ENCODE measurements around the gene AKNA.
"Not testable (repeated sequence)": the region's sequence is repeated elsewhere in the genome, so short reads cannot be mapped to it uniquely, and the experiment has no call there.

The AKNA gene

DNA sequence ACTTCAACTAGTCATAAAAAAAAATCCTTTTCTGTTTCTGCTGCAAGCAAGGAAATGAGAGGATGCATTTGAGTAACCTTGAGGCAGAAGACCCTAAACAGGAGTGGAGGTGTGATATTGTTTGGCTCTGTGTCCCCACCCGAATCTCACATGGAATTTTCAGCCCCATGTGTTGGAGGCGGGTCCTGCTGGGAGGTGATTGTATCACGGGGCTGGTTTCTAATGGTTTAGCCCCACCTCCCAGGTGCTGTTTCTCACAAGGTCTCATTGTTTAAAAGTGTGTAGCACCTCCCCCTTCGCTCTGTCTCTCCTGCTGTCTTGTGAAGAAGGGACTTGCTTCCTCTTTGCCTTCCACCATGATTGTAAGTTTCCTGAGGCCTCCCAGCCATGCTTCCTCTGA lies 54.1 kb downstream of the AKNA start:
- H3K9ac ChIP-seq (ENCODE audit: low read depth in 1 of 2, low read length in 2 of 2); H3K4me1 ChIP-seq (ENCODE audit: control insufficient read depth in 2 of 2, insufficient read depth in 2 of 2, low read length in 2 of 2); H3K9me3 ChIP-seq (ENCODE audit: control insufficient read depth in 2 of 2, low read length in 2 of 2); H3K4me3 ChIP-seq (ENCODE audit: low read length in 2 of 2); H3K27me3 ChIP-seq (ENCODE audit: control insufficient read depth in 2 of 2, insufficient read depth in 2 of 2, low read length in 2 of 2); H3K27ac ChIP-seq (ENCODE audit: low read depth in 2 of 2, low read length in 2 of 2): not testable (repeated sequence)
- peaks cover 26 to 34% of the 10 kb centered on the region in 2 donors for H3K36me3 ChIP-seq (ENCODE audit: control insufficient read depth in 2 of 2, insufficient read depth in 2 of 2, low read length in 2 of 2)

DNA sequence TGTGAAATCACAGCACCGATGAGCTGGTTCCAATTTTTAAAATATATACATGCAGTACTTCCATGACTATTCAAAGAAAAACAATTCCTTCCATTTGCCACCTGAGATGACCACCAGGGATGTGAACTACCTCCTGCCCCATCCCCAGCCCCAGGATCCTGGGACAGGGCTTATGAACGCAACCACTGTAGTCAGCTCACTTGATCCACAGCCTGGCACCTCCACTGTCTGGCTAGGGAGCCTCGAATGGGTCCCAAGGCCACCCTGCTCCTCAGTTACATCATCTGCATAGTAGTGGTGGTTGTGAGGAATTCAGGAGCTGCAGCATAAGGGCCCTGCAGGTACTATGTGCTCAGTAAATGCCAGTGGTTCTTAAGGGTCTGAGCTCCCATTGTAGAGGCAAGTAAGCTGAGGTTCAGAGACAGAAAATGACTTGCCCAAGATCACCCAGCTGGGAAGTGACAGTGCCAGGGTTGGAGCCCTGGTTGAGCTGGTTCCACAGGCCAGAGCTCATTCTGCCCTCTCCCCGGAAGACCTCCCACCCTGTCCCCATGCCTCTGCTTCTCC lies 55.2 kb downstream of the AKNA start:
- H3K36me3 ChIP-seq (ENCODE audit: control insufficient read depth in 2 of 2, insufficient read depth in 2 of 2, low read length in 2 of 2), result peaks cover 15 to 24% of the 10 kb centered on the region in 2 donors
- H3K4me1 ChIP-seq (ENCODE audit: control insufficient read depth in 2 of 2, insufficient read depth in 2 of 2, low read length in 2 of 2); H3K27ac ChIP-seq (ENCODE audit: low read depth in 2 of 2, low read length in 2 of 2); H3K27me3 ChIP-seq (ENCODE audit: control insufficient read depth in 2 of 2, insufficient read depth in 2 of 2, low read length in 2 of 2); H3K9ac ChIP-seq (ENCODE audit: low read depth in 1 of 2, low read length in 2 of 2); H3K9me3 ChIP-seq (ENCODE audit: control insufficient read depth in 2 of 2, low read length in 2 of 2); H3K4me3 ChIP-seq (ENCODE audit: low read length in 2 of 2): not testable (repeated sequence)

DNA sequence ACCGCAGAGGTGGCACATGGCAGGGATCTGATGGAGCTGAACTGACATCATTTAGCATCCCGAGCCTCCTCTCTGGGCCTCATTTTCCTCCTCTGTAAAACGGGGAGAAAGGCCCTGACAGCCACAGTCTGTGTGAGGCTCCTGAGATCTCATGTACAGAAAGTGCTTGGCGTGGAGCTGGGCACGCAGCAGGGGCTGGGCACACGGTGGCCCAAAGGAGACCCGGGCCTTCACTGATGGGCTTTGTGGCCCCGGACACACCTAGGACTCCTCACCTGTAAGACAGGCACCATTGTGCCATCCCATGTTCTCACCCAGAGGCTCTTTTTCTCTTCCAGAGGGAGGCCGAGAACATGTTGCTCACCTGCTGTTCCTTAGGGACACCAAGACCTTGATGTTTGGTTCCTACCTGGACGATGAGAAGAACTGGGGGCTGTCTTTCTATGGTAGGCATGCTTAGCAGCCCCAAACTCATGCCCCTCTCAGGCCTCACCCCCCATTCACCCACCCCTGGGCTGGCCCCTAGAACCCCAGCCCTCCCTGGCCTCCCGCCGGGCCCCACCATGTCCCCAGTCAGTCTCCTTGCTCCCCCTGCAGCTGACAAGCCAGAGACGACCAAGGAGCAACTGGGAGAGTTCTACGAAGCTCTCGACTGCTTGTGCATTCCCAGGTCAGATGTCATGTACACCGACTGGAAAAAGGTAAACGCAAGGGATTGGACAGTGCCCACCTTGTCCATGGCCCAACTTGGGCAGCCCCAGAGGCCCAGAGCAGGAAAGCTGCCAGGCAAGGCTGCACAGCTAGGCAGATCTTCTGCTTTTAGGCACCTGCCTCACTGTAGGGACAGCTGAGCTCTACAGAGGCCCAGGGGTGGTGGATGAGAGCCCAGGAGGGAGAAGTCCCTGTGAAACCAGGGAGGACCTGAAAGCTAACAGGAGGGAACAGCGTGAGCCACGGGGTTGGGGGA lies 56.3 kb downstream of the AKNA start:
- H3K9me3 ChIP-seq (ENCODE audit: control insufficient read depth in 2 of 2, low read length in 2 of 2); H3K4me3 ChIP-seq (ENCODE audit: low read length in 2 of 2); H3K27me3 ChIP-seq (ENCODE audit: control insufficient read depth in 2 of 2, insufficient read depth in 2 of 2, low read length in 2 of 2); H3K27ac ChIP-seq (ENCODE audit: low read depth in 2 of 2, low read length in 2 of 2); H3K9ac ChIP-seq (ENCODE audit: low read depth in 1 of 2, low read length in 2 of 2); H3K4me1 ChIP-seq (ENCODE audit: control insufficient read depth in 2 of 2, insufficient read depth in 2 of 2, low read length in 2 of 2): not testable (repeated sequence)
- peaks cover 6 to 15% of the 10 kb centered on the region in 2 donors for H3K36me3 ChIP-seq (ENCODE audit: control insufficient read depth in 2 of 2, insufficient read depth in 2 of 2, low read length in 2 of 2)

DNA sequence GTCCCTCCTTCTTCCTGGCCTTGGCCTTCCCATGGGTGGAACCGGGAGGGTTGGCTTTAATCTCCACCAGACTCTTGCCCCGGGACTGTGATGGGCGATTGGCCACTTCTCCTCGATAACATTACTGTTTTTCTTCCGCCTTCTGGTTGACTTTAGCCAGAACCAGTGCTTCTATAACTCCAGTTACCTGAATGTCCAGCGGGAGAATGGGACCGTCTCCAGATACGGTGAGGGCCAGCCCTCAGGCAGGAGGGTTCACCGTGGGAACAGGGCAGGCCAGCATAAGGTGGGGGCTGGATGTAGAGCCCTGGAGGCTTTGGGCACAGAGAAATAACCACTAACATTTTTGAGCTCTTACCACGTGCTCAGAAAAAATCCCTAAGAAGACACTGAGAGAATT lies 57.1 kb downstream of the AKNA start:
- Histone ChIP-seq H3K27ac (ENCODE audit: low read depth in 2 of 2, low read length in 2 of 2) (no peak overlapping the region), H3K36me3 (ENCODE audit: control insufficient read depth in 2 of 2, insufficient read depth in 2 of 2, low read length in 2 of 2) (peaks cover 0 to 7% of the 10 kb centered on the region in 2 donors), H3K9ac (ENCODE audit: low read depth in 1 of 2, low read length in 2 of 2) (no peak overlapping the region), H3K27me3 (ENCODE audit: control insufficient read depth in 2 of 2, insufficient read depth in 2 of 2, low read length in 2 of 2) (no peaks in the 10 kb centered on the region), H3K9me3 (ENCODE audit: control insufficient read depth in 2 of 2, low read length in 2 of 2) (no peaks in the 10 kb centered on the region), H3K4me1 (ENCODE audit: control insufficient read depth in 2 of 2, insufficient read depth in 2 of 2, low read length in 2 of 2) (peaks cover 0 to 4% of the 10 kb centered on the region in 2 donors), H3K4me3 (ENCODE audit: low read length in 2 of 2) (no peak overlapping the region)

DNA sequence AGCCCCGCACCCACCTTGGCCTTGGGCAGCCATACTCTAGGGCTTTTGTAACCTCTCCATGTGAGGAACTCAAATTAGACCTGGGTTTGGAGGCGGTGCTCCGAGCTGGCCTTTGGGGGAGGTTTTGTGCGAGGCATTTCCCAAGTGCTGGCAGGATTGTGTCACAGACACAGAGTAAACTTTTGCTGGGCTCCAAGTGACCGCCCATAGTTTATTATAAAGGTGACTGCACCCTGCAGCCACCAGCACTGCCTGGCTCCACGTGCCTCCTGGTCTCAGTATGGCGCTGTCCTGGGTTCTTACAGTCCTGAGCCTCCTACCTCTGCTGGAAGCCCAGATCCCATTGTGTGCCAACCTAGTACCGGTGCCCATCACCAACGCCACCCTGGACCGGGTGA lies 58.2 kb downstream of the AKNA start, which contains the start of gene ORM2:
TSS of gene ORM2 (plus strand) at position 245 of the 398 bp plus-strand sequence. CDS start at position 281, 36 bp downstream.
- H3K36me3 ChIP-seq (ENCODE audit: control insufficient read depth in 2 of 2, insufficient read depth in 2 of 2, low read length in 2 of 2); H3K4me1 ChIP-seq (ENCODE audit: control insufficient read depth in 2 of 2, insufficient read depth in 2 of 2, low read length in 2 of 2); H3K9me3 ChIP-seq (ENCODE audit: control insufficient read depth in 2 of 2, low read length in 2 of 2); H3K4me3 ChIP-seq (ENCODE audit: low read length in 2 of 2); H3K27ac ChIP-seq (ENCODE audit: low read depth in 2 of 2, low read length in 2 of 2); H3K9ac ChIP-seq (ENCODE audit: low read depth in 1 of 2, low read length in 2 of 2); H3K27me3 ChIP-seq (ENCODE audit: control insufficient read depth in 2 of 2, insufficient read depth in 2 of 2, low read length in 2 of 2): not testable (repeated sequence)

DNA sequence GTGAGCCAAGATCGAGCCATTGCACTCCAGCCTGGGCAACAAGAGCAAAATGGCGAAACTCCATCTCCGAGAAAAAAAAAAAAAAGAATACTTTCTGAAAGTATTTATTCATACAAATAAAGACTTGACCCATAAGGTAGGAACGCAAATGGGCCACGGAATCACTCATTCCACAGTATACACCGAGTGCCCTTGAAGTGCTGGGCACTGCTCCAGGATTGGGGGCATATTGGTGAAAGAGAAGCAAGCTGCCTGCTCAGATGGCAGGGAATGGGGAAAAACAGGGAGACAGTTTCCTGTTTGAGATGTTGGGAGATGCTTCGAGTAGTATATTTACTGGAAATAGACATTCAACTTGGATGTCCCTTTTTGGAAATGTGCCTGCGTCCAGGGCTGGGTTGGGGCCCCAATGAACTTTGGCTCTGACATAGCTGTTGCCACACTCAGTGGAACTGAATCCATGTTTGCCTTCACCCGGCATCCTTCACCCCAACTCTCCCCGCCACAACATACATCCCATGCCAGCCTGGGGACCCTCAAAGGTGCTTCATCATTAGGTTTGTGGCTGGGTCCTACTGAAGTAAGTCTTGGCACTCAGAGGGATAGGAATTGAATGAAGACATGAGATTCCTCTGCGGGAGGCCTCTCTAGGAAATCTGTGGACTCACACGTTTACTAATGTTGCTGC lies 58.7 kb downstream of the AKNA start:
- H3K4me1 ChIP-seq (ENCODE audit: control insufficient read depth in 2 of 2, insufficient read depth in 2 of 2, low read length in 2 of 2); H3K36me3 ChIP-seq (ENCODE audit: control insufficient read depth in 2 of 2, insufficient read depth in 2 of 2, low read length in 2 of 2); H3K9me3 ChIP-seq (ENCODE audit: control insufficient read depth in 2 of 2, low read length in 2 of 2): not testable (repeated sequence)

DNA sequence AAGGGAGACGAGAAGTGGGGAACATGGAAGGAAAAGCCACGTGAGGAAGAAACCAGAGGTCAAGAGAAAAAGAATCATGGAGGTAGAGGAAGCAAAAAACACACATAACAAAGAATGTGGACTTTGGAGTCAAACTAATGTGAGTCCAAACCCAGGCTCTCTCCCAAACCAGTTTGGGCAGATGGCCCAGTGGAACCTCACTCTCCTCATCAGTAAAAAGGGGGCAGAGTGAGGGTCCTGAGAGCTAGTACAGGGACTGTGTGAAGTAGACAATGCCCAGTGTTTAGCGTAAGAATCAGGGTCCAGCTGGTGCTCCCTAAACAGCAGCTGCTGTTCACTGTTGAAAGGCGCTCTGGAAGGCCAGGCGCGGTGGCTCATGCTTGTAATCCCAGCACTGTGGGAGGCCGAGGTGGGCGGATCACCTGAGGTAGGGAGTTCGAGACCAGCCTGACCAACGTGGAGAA lies 59.4 kb downstream of the AKNA start:
- not testable (repeated sequence) for H3K9ac ChIP-seq (ENCODE audit: low read depth in 1 of 2, low read length in 2 of 2); H3K27ac ChIP-seq (ENCODE audit: low read depth in 2 of 2, low read length in 2 of 2); H3K4me3 ChIP-seq (ENCODE audit: low read length in 2 of 2); H3K27me3 ChIP-seq (ENCODE audit: control insufficient read depth in 2 of 2, insufficient read depth in 2 of 2, low read length in 2 of 2); H3K9me3 ChIP-seq (ENCODE audit: control insufficient read depth in 2 of 2, low read length in 2 of 2); H3K36me3 ChIP-seq (ENCODE audit: control insufficient read depth in 2 of 2, insufficient read depth in 2 of 2, low read length in 2 of 2); H3K4me1 ChIP-seq (ENCODE audit: control insufficient read depth in 2 of 2, insufficient read depth in 2 of 2, low read length in 2 of 2)

More for the DNA sequence above, 58.7 kb downstream of the AKNA start:
- not testable (repeated sequence) for H3K27ac ChIP-seq (ENCODE audit: low read depth in 2 of 2, low read length in 2 of 2); H3K27me3 ChIP-seq (ENCODE audit: control insufficient read depth in 2 of 2, insufficient read depth in 2 of 2, low read length in 2 of 2); H3K4me3 ChIP-seq (ENCODE audit: low read length in 2 of 2); H3K9ac ChIP-seq (ENCODE audit: low read depth in 1 of 2, low read length in 2 of 2)

DNA sequence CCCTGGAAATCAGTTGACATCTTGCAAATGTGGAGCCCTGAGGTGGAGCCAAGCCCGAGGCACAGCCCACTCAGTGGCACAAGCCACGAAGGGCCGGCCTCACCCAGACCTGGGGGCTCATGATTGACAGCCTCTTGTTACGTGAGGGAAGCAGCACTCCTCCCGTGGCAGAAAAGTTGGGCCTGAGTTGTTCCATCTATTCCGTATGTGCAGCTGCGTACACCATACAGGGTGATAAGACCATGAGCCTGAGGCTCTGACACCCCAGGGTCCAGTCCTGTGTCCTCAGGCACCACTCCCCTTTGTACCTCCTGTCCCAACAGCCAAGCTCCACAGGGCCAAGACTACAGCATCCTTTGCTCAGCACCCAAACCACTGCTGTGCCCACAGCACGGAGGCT lies 60.0 kb downstream of the AKNA start:
- Histone ChIP-seq H3K4me1 (ENCODE audit: control insufficient read depth in 2 of 2, insufficient read depth in 2 of 2, low read length in 2 of 2) (peaks cover 0 to 4% of the 10 kb centered on the region in 2 donors), H3K4me3 (ENCODE audit: low read length in 2 of 2) (no peak overlapping the region), H3K9ac (ENCODE audit: low read depth in 1 of 2, low read length in 2 of 2) (no peak overlapping the region), H3K36me3 (ENCODE audit: control insufficient read depth in 2 of 2, insufficient read depth in 2 of 2, low read length in 2 of 2) (no peaks in the 10 kb centered on the region), H3K27ac (ENCODE audit: low read depth in 2 of 2, low read length in 2 of 2) (no peak overlapping the region), H3K9me3 (ENCODE audit: control insufficient read depth in 2 of 2, low read length in 2 of 2) (no peaks in the 10 kb centered on the region), H3K27me3 (ENCODE audit: control insufficient read depth in 2 of 2, insufficient read depth in 2 of 2, low read length in 2 of 2) (no peaks in the 10 kb centered on the region)

DNA sequence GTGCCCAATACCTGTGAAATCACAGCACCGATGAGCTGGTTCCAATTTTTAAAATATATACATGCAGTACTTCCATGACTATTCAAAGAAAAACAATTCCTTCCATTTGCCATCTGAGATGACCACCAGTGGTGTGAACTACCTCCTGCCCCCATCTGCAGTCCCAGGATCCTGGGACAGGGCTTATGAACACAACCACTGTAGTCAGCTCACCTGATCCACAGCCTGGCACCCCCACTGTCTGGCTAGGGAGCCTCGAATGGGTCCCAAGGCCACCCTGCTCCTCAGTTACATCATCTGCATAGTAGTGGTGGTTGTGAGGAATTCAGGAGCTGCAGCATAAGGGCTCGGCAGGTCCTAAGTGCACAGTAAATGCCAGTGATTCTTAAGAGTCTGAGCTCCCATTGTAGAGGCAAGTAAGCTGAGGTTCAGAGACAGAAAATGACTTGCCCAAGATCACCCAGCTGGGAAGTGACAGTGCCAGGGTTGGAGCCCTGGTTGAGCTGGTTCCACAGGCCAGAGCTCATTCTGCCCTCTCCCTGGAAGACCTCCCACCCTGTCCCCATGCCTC lies 62.0 kb downstream of the AKNA start:
- H3K27ac ChIP-seq (ENCODE audit: low read depth in 2 of 2, low read length in 2 of 2); H3K4me1 ChIP-seq (ENCODE audit: control insufficient read depth in 2 of 2, insufficient read depth in 2 of 2, low read length in 2 of 2); H3K9me3 ChIP-seq (ENCODE audit: control insufficient read depth in 2 of 2, low read length in 2 of 2); H3K27me3 ChIP-seq (ENCODE audit: control insufficient read depth in 2 of 2, insufficient read depth in 2 of 2, low read length in 2 of 2); H3K9ac ChIP-seq (ENCODE audit: low read depth in 1 of 2, low read length in 2 of 2); H3K4me3 ChIP-seq (ENCODE audit: low read length in 2 of 2); H3K36me3 ChIP-seq (ENCODE audit: control insufficient read depth in 2 of 2, insufficient read depth in 2 of 2, low read length in 2 of 2): not testable (repeated sequence)

DNA sequence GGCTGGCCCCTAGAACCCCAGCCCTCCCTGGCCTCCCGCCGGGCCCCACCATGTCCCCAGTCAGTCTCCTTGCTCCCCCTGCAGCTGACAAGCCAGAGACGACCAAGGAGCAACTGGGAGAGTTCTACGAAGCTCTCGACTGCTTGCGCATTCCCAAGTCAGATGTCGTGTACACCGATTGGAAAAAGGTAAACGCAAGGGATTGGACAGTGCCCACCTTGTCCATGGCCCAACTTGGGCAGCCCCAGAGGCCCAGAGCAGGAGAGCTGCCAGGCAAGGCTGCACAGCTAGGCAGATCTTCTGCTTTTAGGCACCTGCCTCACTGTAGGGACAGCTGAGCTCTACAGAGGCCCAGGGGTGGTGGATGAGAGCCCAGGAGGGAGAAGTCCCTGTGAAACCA lies 62.8 kb downstream of the AKNA start:
- not testable (repeated sequence) for H3K9me3 ChIP-seq (ENCODE audit: control insufficient read depth in 2 of 2, low read length in 2 of 2); H3K27ac ChIP-seq (ENCODE audit: low read depth in 2 of 2, low read length in 2 of 2); H3K9ac ChIP-seq (ENCODE audit: low read depth in 1 of 2, low read length in 2 of 2); H3K27me3 ChIP-seq (ENCODE audit: control insufficient read depth in 2 of 2, insufficient read depth in 2 of 2, low read length in 2 of 2); H3K36me3 ChIP-seq (ENCODE audit: control insufficient read depth in 2 of 2, insufficient read depth in 2 of 2, low read length in 2 of 2); H3K4me1 ChIP-seq (ENCODE audit: control insufficient read depth in 2 of 2, insufficient read depth in 2 of 2, low read length in 2 of 2); H3K4me3 ChIP-seq (ENCODE audit: low read length in 2 of 2)

Data from mucosa of rectum (tissue), 2 donors.